Loucy (cell line): ENCODE measurements around the gene KCNJ6.

Experiments
- H2AFZ ChIP-seq: fragments of 200-600 bp; sonication (generic); 2 replicates; pipeline ENCODE4 v1.6.0; 2016; ENCODE audit warnings: antibody characterized with exemption, mild to moderate bottlenecking, low read length, moderate library complexity
- H3F3A ChIP-seq: fragments of 200-600 bp; 2 replicates; pipeline ENCODE4 v1.6.0; 2016; ENCODE audit warnings: antibody characterized with exemption, low read depth, mild to moderate bottlenecking
- H3K27me3 ChIP-seq: fragments of 200-600 bp; sonication (generic); 2 replicates; pipeline ENCODE4 v1.6.1; 2014; ENCODE audit warnings: low read length, mild to moderate bottlenecking; ENCODE audit not compliant: insufficient read depth, poor library complexity, severe bottlenecking
- H3K36me3 ChIP-seq: fragments of 200-600 bp; sonication (generic); 2 replicates; pipeline ENCODE4 v1.6.1; 2016; ENCODE audit warnings: low read length; ENCODE audit not compliant: insufficient read depth
- H3K4me1 ChIP-seq: fragments of 200-600 bp; sonication (generic); 2 replicates; pipeline ENCODE4 v1.5.1; 2014; ENCODE audit warnings: low read length, mild to moderate bottlenecking; ENCODE audit not compliant: insufficient read depth, poor library complexity, severe bottlenecking
- H3K4me2 ChIP-seq: fragments of 200-600 bp; sonication (generic); 2 replicates; pipeline ENCODE4 v1.6.0; 2014; ENCODE audit warnings: antibody characterized with exemption, low read length, low read depth, mild to moderate bottlenecking; ENCODE audit not compliant: poor library complexity, severe bottlenecking
- H3K4me3 ChIP-seq: fragments of 200-600 bp; sonication (generic); 2 replicates; pipeline ENCODE4 v1.5.1; 2014; ENCODE audit warnings: low read length, mild to moderate bottlenecking, mixed read lengths; ENCODE audit not compliant: poor library complexity, severe bottlenecking
- H3K79me2 ChIP-seq: fragments of 200-600 bp; sonication (generic); 2 replicates; pipeline ENCODE4 v1.6.1; 2014; ENCODE audit warnings: low read length; ENCODE audit not compliant: insufficient read depth
- H3K9ac ChIP-seq: fragments of 200-600 bp; sonication (generic); 2 replicates; pipeline ENCODE4 v1.6.0; 2014; ENCODE audit warnings: mild to moderate bottlenecking, low read depth, low read length, moderate library complexity; ENCODE audit not compliant: poor library complexity, severe bottlenecking
- H3K9me2 ChIP-seq: fragments of 200-600 bp; sonication (generic); replicated peaks from 2 replicates; pipeline ENCODE4 v1.6.1; 2016; ENCODE audit warnings: low read depth, low read length, mixed read lengths
- H3K9me3 ChIP-seq: fragments of 200-600 bp; sonication (generic); 2 replicates; pipeline ENCODE4 v1.6.1; 2014; ENCODE audit warnings: mild to moderate bottlenecking, antibody characterized with exemption, low read length, low read depth; ENCODE audit not compliant: insufficient read depth
- H4K20me1 ChIP-seq: fragments of 200-600 bp; sonication (generic); 2 replicates; pipeline ENCODE4 v1.6.0; 2014; ENCODE audit warnings: antibody characterized with exemption, low read length, mild to moderate bottlenecking; ENCODE audit not compliant: insufficient read depth, poor library complexity, severe bottlenecking
- EZH2phosphoT487 ChIP-seq: fragments of 200-600 bp; IDR thresholded peaks from 2 replicates; pipeline ENCODE4 v1.6.1; 2018; ENCODE audit warnings: antibody characterized with exemption, mild to moderate bottlenecking, moderate library complexity, borderline replicate concordance
- TF ChIP-seq, protein P1 (sequence below): fragments of 200-600 bp; sonication (generic); conservative IDR thresholded peaks from 2 replicates; pipeline ENCODE4 v1.5.1; 2014; ENCODE audit warnings: mild to moderate bottlenecking, antibody characterized with exemption, low read length

Gene KCNJ6

DNA sequence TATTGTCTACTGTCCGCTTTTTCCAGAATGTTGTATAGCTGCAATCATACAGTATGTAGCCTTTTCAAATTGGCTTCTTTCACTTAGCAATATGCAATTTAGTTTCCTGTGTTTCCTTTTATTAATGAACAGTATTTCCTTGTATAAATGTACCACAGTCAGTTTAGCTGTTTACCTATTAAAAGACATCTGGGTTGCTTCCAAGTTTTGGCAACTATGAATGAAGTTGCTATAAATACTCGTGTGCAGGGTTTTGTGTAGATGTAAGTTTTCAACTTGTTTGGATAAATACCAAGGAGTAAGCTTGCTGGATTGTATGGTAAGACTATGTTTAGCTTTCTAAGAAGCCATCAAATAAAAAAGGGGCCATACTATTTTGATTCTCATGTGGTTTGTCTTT is 24.4 kb upstream of the KCNJ6 start:
- Histone ChIP-seq H3K4me3 (no peak overlapping the region), H2AFZ (no peak overlapping the region), H3K9ac (no peak overlapping the region), H3K4me2 (no peak overlapping the region), H3K36me3 (no peaks in the 10 kb centered on the region), H4K20me1 (no peaks in the 10 kb centered on the region), H3K9me2 (no peaks in the 10 kb centered on the region), H3K9me3 (0 out of 2 replicates have a peak, but pooled peaks cover 7% of the 10 kb centered on the region), H3K79me2 (no peaks in the 10 kb centered on the region), H3F3A (no peaks in the 10 kb centered on the region), H3K27me3 (no peaks in the 10 kb centered on the region), H3K4me1 (no peaks in the 10 kb centered on the region)
- no peak for TF ChIP-seq EZH2phosphoT487
- TF ChIP-seq, protein P1, sequence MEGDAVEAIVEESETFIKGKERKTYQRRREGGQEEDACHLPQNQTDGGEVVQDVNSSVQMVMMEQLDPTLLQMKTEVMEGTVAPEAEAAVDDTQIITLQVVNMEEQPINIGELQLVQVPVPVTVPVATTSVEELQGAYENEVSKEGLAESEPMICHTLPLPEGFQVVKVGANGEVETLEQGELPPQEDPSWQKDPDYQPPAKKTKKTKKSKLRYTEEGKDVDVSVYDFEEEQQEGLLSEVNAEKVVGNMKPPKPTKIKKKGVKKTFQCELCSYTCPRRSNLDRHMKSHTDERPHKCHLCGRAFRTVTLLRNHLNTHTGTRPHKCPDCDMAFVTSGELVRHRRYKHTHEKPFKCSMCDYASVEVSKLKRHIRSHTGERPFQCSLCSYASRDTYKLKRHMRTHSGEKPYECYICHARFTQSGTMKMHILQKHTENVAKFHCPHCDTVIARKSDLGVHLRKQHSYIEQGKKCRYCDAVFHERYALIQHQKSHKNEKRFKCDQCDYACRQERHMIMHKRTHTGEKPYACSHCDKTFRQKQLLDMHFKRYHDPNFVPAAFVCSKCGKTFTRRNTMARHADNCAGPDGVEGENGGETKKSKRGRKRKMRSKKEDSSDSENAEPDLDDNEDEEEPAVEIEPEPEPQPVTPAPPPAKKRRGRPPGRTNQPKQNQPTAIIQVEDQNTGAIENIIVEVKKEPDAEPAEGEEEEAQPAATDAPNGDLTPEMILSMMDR: no peak

DNA sequence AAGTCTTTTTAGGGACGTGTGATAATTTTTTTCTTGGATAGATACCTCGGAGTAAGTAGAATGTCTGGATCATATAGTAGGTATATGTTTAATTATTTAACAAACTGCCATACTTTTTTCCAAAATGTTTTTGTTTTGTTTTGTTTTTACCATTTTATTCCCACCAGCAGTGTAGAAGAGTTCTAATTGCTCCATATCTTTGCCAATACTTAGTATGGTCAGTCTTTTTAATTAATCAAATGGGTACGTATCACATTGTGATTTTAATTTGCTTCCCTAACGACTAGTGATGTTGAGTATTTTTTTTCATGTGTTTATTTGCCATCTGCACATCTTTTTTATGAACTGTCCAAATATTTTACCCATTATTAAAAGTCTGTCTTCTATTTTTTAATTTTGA is 23.6 kb upstream of the KCNJ6 start:
- H3K9me2 ChIP-seq: no peaks in the 10 kb centered on the region
- no peak for TF ChIP-seq EZH2phosphoT487
- TF ChIP-seq, protein P1: no peak
- no peaks in the 10 kb centered on the region for H3F3A ChIP-seq
- no peaks in the 10 kb centered on the region for H4K20me1 ChIP-seq
- H3K27me3 ChIP-seq: no peaks in the 10 kb centered on the region
- H3K36me3 ChIP-seq: no peaks in the 10 kb centered on the region
- no peak overlapping the region for H3K9ac ChIP-seq
- 0 out of 2 replicates have a peak, but pooled peaks cover 7% of the 10 kb centered on the region for H3K9me3 ChIP-seq
- no peaks in the 10 kb centered on the region for H3K79me2 ChIP-seq
- H3K4me3 ChIP-seq: no peak overlapping the region
- H3K4me2 ChIP-seq: no peak overlapping the region
- no peaks in the 10 kb centered on the region for H3K4me1 ChIP-seq
- H2AFZ ChIP-seq: no peak overlapping the region

DNA sequence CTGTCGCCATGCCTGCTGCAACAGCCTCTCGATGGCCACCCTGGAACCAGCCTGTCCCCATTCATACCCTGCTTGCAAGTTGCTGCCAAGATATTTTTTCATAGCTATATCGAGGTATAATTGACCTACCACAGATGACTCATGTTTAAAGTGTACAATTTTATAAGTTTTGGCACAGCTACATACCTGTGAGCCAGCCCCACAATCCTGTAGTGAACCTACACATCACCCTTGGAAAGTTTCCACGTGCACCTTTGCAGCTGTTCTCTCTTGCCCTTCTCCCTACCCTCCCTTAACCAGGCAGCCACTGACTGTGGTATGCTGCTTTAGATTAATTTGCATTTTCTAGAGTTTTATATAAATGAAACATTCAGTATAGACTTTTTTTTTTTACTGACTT is 23.0 kb upstream of the KCNJ6 start:
- Histone ChIP-seq H3K79me2 (no peaks in the 10 kb centered on the region), H3K9ac (no peak overlapping the region)

More for the DNA sequence above, 23.0 kb upstream of the KCNJ6 start:
- Histone ChIP-seq H3K4me1 (no peaks in the 10 kb centered on the region), H3K36me3 (no peaks in the 10 kb centered on the region), H3K4me3 (no peak overlapping the region), H4K20me1 (no peaks in the 10 kb centered on the region), H3F3A (no peaks in the 10 kb centered on the region), H2AFZ (no peak overlapping the region), H3K4me2 (no peak overlapping the region), H3K9me3 (0 out of 2 replicates have a peak, but pooled peaks cover 7% of the 10 kb centered on the region), H3K27me3 (no peaks in the 10 kb centered on the region), H3K9me2 (no peaks in the 10 kb centered on the region)
- TF ChIP-seq EZH2phosphoT487: no peak
- TF ChIP-seq, protein P1: no peak
